Measurements from ENCODE around the gene NAV3. TPM values are rescaled to one million over a fixed set of nuclear protein-coding genes. Genes with fewer than 3 reads are reported as not detected.

The NAV3 gene
- total RNA-seq, 2 experiments from 2014 or later, result not detected

DNA sequence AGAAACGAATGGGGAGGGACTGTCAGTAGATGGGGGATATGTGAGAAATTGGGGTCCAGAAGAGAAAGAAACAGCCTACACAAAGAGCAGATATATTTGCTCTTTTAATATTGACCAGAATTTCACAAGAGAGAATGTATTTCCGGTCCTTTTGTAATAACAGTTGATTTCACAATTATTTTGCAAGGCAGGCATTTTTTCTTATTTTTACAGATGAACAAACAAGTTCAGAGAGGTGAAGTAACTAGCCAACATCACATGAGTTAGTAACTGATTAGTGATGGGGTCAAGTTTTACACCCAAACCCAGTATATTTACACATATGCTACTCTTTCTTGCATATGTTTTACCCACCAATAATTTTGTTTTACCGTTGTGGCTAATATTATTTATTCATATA, 188.2 kb downstream of the NAV3 start:
- Mint-ChIP-seq H3K4me3 (no peak overlapping the region), H3K36me3 (ENCODE audit: low read depth) (no peaks in the 10 kb centered on the region), H3K9me3 (no peaks in the 10 kb centered on the region), H3K27me3 (no peaks in the 10 kb centered on the region), H3K4me1 (ENCODE audit: low read depth) (no peaks in the 10 kb centered on the region), H3K27ac (no peak overlapping the region)
- intact Hi-C loops (cut with DNase I, micrococcal nuclease), result no loop called here
- no peaks in the 10 kb centered on the region for H3K36me3 ChIP-seq (ENCODE audit: insufficient read depth, low read length)
- no peaks in the 10 kb centered on the region for H3K9me3 ChIP-seq (ENCODE audit: control insufficient read depth in 1 of 2, insufficient read depth in 1 of 2, low read length in 2 of 2)
- H3K27ac ChIP-seq (ENCODE audit: low read depth in 1 of 2, low read length in 2 of 2), result no peak overlapping the region
- no peaks in the 10 kb centered on the region for H3K27me3 ChIP-seq (ENCODE audit: control insufficient read depth in 1 of 2, insufficient read depth in 2 of 2, low read length in 2 of 2)
- ChIA-PET CTCF (no interaction called here), POLR2A (no interaction called here)
- H3K4me1 ChIP-seq (ENCODE audit: insufficient read depth, low read length), result no peaks in the 10 kb centered on the region
- DNase-seq, result no peak
- no peak overlapping the region for H3K4me3 ChIP-seq (ENCODE audit: low read length)
- TF ChIP-seq, protein P1, sequence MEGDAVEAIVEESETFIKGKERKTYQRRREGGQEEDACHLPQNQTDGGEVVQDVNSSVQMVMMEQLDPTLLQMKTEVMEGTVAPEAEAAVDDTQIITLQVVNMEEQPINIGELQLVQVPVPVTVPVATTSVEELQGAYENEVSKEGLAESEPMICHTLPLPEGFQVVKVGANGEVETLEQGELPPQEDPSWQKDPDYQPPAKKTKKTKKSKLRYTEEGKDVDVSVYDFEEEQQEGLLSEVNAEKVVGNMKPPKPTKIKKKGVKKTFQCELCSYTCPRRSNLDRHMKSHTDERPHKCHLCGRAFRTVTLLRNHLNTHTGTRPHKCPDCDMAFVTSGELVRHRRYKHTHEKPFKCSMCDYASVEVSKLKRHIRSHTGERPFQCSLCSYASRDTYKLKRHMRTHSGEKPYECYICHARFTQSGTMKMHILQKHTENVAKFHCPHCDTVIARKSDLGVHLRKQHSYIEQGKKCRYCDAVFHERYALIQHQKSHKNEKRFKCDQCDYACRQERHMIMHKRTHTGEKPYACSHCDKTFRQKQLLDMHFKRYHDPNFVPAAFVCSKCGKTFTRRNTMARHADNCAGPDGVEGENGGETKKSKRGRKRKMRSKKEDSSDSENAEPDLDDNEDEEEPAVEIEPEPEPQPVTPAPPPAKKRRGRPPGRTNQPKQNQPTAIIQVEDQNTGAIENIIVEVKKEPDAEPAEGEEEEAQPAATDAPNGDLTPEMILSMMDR (IDR thresholded peaks at IDR 0.05), result no peak
- ATAC-seq (ENCODE audit: poor library complexity), result no peak

DNA sequence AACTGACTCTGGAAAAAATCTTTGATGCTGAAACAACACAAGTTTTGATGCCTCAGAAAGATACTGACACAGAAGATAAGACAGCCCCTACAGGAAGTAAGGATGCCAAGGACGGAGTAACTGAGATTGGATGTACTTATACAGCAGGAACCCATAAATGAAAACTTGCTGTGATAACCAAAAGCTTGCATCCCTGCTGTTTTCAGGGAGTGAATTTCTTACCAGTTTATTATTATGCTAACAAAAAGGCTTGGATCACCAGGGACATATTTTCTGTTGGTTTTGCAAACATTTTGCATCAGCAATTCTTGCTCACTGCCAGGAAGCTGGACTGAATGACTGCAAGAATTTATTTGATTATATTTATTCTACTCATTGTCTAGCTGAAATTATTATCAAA, 197.7 kb downstream of the NAV3 start:
- ChIA-PET POLR2A (no interaction called here), CTCF (no interaction called here)
- Mint-ChIP-seq H3K4me1 (ENCODE audit: low read depth) (no peaks in the 10 kb centered on the region), H3K36me3 (ENCODE audit: low read depth) (no peaks in the 10 kb centered on the region), H3K4me3 (no peak overlapping the region), H3K9me3 (peaks cover 8% of the 10 kb centered on the region), H3K27ac (no peak overlapping the region), H3K27me3 (no peaks in the 10 kb centered on the region)
- Histone ChIP-seq H3K36me3 (ENCODE audit: insufficient read depth, low read length) (no peaks in the 10 kb centered on the region), H3K4me3 (ENCODE audit: low read length) (no peak overlapping the region), H3K27me3 (ENCODE audit: control insufficient read depth in 1 of 2, insufficient read depth in 2 of 2, low read length in 2 of 2) (no peaks in the 10 kb centered on the region), H3K9me3 (ENCODE audit: control insufficient read depth in 1 of 2, insufficient read depth in 1 of 2, low read length in 2 of 2) (no peaks in the 10 kb centered on the region), H3K27ac (ENCODE audit: low read depth in 1 of 2, low read length in 2 of 2) (no peak overlapping the region), H3K4me1 (ENCODE audit: insufficient read depth, low read length) (no peaks in the 10 kb centered on the region)
- TF ChIP-seq, protein P1 (IDR thresholded peaks at IDR 0.05), result no peak
- no peak for DNase-seq
- ATAC-seq (ENCODE audit: poor library complexity), result no peak
- intact Hi-C loops (cut with DNase I, micrococcal nuclease), result no loop called here

DNA sequence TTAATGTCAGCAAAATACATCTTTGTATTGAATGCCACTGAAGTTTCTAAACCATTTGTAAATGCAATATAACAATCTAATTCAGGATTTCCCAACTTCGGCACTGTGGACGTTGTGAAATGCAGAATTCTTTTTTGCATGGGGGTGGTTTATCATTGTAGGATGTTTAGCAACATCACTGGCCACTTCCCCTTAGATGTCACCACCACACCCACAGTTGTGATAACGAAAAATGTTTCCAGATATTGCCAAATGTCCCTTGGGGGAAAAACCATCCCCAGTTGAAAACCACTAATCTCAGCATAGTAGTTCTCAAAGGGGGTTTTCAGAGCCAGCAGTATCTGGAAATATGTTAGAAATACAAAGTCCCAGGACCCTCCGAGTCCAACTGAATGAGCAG, 203.3 kb downstream of the NAV3 start:
- Histone ChIP-seq H3K4me3 (ENCODE audit: low read length) (no peak overlapping the region), H3K27me3 (ENCODE audit: control insufficient read depth in 1 of 2, insufficient read depth in 2 of 2, low read length in 2 of 2) (no peaks in the 10 kb centered on the region), H3K9me3 (ENCODE audit: control insufficient read depth in 1 of 2, insufficient read depth in 1 of 2, low read length in 2 of 2) (no peaks in the 10 kb centered on the region), H3K27ac (ENCODE audit: low read depth in 1 of 2, low read length in 2 of 2) (no peak overlapping the region), H3K36me3 (ENCODE audit: insufficient read depth, low read length) (no peaks in the 10 kb centered on the region), H3K4me1 (ENCODE audit: insufficient read depth, low read length) (no peaks in the 10 kb centered on the region)
- H3K27ac Mint-ChIP-seq, result no peak overlapping the region
- TF ChIP-seq, protein P1 (IDR thresholded peaks at IDR 0.05), result no peak
- intact Hi-C loops (cut with DNase I, micrococcal nuclease), result no loop called here
- H3K4me1 Mint-ChIP-seq (ENCODE audit: low read depth), result no peaks in the 10 kb centered on the region
- no peak overlapping the region for H3K4me3 Mint-ChIP-seq
- DNase-seq (peak in 3 of 14 experiments; percentile 4 to 10 (median 8)), ATAC-seq (ENCODE audit: poor library complexity) (no peak)
- ChIA-PET CTCF (no interaction called here), POLR2A (no interaction called here)
- no peaks in the 10 kb centered on the region for H3K36me3 Mint-ChIP-seq (ENCODE audit: low read depth)
- no peaks in the 10 kb centered on the region for H3K27me3 Mint-ChIP-seq
- no peaks in the 10 kb centered on the region for H3K9me3 Mint-ChIP-seq
